Fibroblast of villous mesenchyme (primary cell): ENCODE results near the gene XPA. TPM values are rescaled to one million over a fixed set of nuclear protein-coding genes. Genes with fewer than 3 reads are reported as not detected.

Experiments
- DNase-seq: peaks from one replicate; pipeline ENCODE4 v3.0.0-alpha.2; 2010; ENCODE audit warnings: low read depth
- H3K4me3 ChIP-seq: 2 replicates; pipeline ENCODE4 v1.5.1; 2011; ENCODE audit warnings: low read depth, mild to moderate bottlenecking, low read length
- CTCF ChIP-seq: IDR thresholded peaks from 2 replicates; pipeline ENCODE4 v1.5.1; 2012; ENCODE audit warnings: low read depth, mild to moderate bottlenecking, low read length; ENCODE audit not compliant: insufficient read depth
- total RNA-seq: library from RNA; depleted of rRNA; stranded (reverse); fragments of >200 nt; gene quantifications from 2 replicates; pipeline ENCODE4 v1.2.3, GENCODE V29; 2012

The XPA gene
- total RNA-seq, 1 donor: 7.8 TPM

GRCh38 chr9:97636903-97637302 is 60.2 kb downstream of the XPA start:
- no peak for DNase-seq
- TF ChIP-seq CTCF: no peak
- H3K4me3 ChIP-seq: no peak overlapping the region

DNA sequence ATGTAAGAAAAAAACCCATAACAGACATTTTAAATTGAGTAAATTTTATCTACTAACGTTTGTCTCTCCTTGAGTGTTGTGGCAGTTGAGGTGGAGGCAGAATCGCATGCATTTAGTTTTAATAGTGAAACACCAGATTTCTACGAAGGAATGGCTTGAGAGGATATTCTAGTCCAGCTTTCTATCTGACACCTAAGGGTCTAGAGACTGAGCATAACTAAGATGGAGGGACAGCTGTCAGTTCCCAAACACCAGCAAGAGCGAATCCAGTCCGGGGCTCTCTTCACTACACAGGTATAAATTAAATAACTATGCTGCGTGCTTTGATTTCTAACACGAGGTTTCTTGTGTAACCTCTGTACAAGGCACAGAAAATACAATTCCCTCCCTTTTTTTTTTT is 62.1 kb downstream of the XPA start:
- DNase-seq: no peak
- H3K4me3 ChIP-seq: peak overlapping the region; percentile 92
- TF ChIP-seq CTCF: no peak

DNA sequence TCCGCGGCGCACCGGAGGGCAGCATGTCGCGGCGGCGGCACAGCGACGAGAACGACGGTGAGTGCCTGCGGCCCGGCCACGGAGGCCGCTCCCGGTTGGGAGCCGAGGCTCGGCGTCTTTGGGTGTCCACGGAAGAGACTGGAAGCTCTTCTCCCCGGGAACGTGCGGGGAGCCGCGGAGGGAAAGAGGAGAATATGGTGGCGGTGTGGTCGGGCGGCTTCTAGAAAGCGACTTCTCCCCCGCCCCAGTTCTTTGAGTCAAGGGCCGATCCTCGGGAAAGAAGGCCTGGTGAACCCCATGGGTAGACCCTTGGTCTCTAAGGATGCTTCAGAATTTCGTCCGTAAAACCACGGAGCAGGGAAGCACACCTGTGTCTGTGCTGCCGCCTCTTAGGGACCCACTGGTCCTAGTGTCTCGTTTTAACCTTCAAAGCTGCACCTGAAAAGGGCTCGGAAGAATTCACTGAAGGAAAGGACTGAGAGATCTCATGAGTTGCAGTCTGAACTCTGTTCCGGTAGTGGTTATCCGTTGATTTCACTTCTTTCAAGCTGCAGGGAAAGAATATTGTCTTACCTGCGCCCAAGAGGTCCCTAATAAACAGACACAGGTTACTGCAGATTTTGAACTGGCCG is 63.2 kb downstream of the XPA start:
- H3K4me3 ChIP-seq: peak overlapping the region; percentile 92
- DNase-seq: peak; percentile 23
- no peak for TF ChIP-seq CTCF

DNA sequence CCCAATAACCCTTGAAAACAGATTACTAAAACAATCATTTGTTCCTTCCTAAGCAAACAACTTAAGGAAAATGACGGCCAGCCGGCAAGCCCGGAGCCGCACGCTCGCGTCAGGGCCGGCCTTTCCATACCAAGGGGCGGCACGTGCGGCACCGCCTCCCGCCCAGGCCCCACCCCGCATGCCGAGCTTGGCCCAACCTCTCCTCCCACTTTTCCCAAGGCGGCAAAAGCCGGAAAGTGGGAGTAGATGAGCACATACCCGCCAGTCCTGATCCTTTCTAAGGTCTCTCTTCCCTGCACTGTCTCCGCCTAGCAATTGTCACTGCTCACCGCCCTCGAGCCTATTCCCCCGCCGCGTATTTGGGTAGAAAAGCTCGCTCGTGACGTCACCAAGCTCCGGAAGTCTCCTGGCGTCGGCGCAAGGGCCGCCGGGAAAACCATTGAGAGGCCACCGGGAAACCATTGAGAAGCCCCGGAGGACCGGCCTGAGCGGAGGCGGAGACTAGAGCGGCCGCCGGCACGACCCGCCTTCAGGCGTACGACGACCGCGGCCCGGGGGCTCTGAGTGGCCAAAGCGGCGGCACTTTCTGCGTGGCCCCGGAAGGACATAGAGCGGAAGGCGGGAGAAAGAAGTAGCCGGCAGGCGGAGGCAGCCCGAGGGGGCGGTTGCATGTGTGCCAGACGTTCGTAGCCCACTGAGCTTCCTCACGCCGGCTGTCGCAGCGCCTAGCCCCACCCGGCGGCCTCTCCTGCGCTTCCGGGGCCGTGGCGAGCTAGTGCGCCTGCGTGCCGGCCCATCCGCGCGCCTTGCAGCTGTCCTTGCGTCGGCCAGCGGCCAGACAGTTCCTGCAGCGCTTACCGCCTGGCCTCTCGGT is 63.9 kb downstream of the XPA start, which contains the start of the genes NCBP1 and TSTD2:
NCBP1 (plus strand) TSS at position 837 of the 874 bp plus-strand sequence. CDS start 61 bp downstream, outside the sequence.
TSTD2 (minus strand) TSS at position 384 of the 874 bp plus-strand sequence. CDS start 5,806 bp downstream, outside the sequence.
- peak within 1 kb of the TSS; percentile 92 for H3K4me3 ChIP-seq
- TF ChIP-seq CTCF: no peak
- DNase-seq: peak; percentile 99

- peak; percentile 92 for DNase-seq
- no peak for TF ChIP-seq CTCF
- H3K4me3 ChIP-seq: peak overlapping the region; percentile 92
These were observed 64.7 kb downstream of the XPA start for GRCh38 chr9:97632248-97632984.

DNA sequence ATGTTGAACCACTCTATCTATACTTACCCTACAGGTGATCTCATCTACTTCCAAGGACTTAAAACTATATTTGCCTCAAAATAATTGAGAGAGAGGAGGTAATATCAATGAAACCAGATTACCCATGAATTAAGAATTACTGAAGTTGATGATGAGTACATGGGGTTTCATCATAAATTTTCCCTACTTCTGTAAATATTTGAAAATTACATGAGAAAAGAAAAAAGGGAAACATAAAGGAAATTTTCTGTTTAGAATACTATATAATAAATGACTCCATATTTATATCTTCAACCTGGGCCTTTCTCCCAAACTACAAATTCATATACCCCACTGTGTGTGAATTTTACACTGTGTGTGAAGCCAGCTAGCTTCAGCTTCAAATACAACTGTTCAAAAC is 66.5 kb downstream of the XPA start:
- TF ChIP-seq CTCF: no peak
- DNase-seq: no peak
- no peak overlapping the region for H3K4me3 ChIP-seq
